D721Med (cell line): ENCODE results near the gene IL1RAP.

Source experiments
- DNase-seq: peaks from one replicate; pipeline ENCODE4 v3.0.0; 2011; ENCODE audit warnings: low spot score; ENCODE audit not compliant: insufficient read length
- FAIRE-seq: peaks from 2 replicates; lab custom pipeline; 2011; peaks lifted over from hg19 to GRCh38; lab: Jason Lieb, UNC
- TF ChIP-seq, protein P1 (sequence below): IDR thresholded peaks from 2 replicates; pipeline ENCODE4 v1.5.1; 2012; ENCODE audit warnings: mild to moderate bottlenecking, control low read depth; ENCODE audit not compliant: insufficient read depth; ENCODE audit errors: missing control alignments

Gene IL1RAP

DNA sequence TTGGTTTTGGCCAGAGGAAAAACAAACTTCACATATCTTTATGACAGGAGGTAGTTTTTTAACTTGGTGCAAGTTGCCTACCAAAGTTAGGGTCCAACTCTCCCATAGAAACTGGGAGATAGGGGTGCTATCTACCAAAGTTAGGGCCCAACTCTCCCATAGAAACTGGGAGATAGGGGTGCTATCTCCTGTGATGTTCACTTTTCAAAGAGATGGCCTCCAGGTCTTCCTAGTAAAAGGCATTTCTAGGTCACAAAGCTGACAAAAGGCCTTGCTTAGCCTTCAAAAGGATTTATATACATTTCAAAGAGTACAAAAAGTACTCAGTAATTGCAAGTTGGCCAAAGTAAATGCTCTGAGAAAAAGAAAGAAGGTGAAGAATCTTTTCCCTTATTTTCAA lies 27.1 kb downstream of the IL1RAP start:
- DNase-seq (no peak), FAIRE-seq (no peak)
- TF ChIP-seq, protein P1, sequence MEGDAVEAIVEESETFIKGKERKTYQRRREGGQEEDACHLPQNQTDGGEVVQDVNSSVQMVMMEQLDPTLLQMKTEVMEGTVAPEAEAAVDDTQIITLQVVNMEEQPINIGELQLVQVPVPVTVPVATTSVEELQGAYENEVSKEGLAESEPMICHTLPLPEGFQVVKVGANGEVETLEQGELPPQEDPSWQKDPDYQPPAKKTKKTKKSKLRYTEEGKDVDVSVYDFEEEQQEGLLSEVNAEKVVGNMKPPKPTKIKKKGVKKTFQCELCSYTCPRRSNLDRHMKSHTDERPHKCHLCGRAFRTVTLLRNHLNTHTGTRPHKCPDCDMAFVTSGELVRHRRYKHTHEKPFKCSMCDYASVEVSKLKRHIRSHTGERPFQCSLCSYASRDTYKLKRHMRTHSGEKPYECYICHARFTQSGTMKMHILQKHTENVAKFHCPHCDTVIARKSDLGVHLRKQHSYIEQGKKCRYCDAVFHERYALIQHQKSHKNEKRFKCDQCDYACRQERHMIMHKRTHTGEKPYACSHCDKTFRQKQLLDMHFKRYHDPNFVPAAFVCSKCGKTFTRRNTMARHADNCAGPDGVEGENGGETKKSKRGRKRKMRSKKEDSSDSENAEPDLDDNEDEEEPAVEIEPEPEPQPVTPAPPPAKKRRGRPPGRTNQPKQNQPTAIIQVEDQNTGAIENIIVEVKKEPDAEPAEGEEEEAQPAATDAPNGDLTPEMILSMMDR: no peak

DNA sequence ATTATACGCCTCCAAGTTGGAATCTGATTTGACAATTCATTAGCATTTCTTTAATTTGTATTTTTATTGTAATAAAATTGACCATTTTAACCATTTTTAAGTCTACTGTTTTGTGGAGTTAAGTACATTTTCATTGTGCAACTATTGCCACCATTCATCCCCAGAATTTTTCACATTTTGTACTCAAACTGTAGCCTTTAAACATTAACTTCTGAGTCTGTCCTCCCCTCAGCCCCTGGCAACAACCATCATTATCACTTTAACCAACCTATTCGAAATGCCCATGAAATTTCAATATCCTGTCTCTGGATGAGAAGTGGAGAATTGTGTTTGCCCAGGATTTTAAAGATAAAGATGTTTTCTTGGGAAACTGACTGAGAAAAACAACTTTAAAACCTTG lies 27.7 kb downstream of the IL1RAP start:
- FAIRE-seq: no peak
- TF ChIP-seq, protein P1: no peak

DNA sequence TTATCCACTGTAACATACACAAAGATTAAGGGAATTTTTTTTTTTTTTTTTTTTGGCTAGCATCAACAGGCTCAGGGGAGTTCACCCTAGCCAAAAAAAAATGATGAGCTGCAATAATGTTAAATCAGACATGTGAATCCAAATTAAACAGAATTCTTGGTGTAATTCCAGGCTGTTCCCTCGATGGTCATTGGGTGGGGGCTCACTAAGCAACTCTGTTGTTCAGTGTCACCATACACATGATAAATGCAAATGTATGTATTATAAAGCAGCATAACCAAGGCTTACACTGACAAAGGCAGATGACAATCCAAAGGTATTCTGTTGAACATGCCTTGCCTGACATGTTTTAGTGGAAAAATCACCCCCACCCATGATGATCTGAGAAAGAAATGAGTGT lies 29.0 kb downstream of the IL1RAP start:
- TF ChIP-seq, protein P1: no peak
- DNase-seq: no peak
- FAIRE-seq: no peak

More for the DNA sequence above, 27.7 kb downstream of the IL1RAP start:
- DNase-seq: no peak

DNA sequence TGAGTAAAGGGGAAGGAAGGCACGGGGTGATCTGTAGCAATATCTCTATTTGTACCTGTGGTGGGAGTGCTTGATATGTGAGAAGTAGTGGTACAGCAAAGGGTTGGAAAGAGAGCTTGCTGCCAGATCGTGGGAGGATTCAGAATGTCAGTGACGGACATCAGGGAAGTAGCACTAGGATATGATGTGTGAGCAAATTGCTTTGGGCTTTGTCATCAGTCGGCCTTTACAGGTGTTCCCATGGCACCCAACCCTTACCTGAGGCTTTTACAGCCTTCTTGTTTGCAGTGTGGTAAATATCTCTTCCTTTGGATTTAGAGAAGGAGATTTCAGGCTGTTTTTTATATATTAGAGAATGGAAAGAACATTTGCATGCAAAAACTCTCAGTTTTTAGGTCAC lies 29.8 kb downstream of the IL1RAP start:
- TF ChIP-seq, protein P1: no peak
- DNase-seq: no peak
- no peak for FAIRE-seq

DNA sequence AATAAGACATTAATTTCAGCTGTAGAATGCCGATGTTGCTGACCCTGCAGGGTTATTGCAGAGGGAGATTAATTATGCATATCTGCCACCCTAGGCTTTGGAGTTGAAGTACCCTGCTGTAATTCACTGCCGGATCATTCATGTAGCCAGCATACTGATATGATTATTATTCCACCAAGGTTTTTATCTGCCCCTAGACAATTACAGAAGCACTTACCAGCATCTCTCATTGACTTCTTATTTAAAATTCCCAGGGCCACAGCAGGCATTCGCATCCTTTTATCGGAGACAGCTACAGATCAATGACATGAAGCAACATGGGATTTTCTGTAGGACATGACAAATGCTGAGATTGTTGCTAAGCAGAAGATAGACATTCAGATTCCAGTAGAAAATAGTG lies 31.3 kb downstream of the IL1RAP start:
- DNase-seq (no peak), FAIRE-seq (no peak)
- TF ChIP-seq, protein P1: no peak

DNA sequence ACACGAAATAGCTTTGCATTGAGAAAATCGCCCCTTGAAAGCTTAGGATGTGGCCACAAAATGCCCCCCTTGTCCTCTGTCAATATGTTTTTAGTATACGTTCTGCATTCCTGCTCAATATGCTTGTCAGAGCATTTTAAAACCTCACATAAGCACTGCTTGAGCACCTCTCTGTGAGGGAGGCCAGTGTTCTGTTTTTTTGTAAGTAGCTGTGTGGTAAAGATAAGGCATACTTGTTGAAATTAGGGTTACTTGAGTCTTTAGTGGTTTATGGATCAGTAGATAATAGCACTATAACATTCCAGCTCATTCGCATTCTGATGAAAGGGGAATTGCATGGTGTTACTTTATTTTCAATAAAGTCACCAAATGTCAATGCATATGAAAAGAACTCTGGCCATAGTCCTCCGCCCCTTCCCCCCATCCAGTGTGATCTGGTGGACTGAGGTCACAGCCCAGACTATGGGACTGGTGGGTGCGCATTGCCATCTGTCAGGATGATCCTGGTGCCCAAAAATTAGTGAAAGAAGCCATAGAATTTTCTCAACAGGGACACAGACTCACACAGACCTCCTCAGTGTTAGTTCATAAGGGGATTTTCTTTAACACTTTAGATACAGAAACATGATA lies 33.1 kb downstream of the IL1RAP start:
- DNase-seq (no peak), FAIRE-seq (no peak)
- TF ChIP-seq, protein P1: no peak

DNA sequence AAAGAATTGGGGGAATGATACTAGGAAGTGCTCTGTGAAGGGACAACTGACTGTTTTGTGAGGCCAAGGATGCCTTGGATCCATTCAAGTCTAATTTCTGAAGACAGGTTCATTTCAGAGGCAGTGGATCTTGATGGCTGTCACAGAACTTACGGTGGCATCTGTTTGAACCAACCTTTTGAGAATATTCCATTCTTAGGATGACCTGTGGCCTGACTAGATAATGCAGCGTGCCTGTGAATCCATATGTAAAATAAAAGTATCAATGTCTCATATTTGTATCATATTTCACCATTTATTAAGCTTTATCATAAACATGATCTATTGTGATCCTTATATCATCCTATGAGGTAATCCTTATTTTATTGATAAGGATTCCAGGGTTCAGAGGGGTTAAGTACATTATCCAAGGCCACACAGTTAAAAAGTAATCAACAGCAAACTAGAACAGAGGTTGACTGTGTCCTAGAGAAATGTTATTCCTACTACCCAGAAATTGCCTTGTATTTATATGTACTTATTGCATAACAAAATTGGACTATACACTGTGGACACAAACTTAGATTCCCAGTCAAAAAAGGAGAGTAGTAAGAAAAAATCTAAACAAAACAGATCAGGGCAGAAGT lies 34.3 kb downstream of the IL1RAP start:
- TF ChIP-seq, protein P1: no peak
- FAIRE-seq: no peak
- no peak for DNase-seq
